Measurements from ENCODE around the gene SELPLG.
"Not testable (repeated sequence)": the region's sequence is repeated elsewhere in the genome, so short reads cannot be mapped to it uniquely, and the experiment has no call there.

DNA sequence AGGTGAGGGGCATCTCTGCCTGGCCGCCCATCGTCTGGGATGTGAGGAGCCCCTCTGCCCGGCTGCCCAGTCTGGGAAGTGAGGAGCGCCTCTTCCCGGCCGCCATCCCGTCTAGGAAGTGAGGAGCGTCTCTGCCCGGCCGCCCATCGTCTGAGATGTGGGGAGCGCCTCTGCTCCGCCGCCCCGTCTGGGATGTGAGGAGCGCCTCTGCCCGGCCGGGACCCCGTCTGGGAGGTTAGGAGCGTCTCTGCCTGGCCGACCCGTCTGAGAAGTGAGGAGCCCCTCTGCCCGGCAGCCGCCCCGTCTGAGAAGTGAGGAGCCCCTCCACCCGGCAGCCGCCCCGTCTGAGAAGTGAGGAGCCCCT is 22.1 kb upstream of the SELPLG start:
- TF ChIP-seq, protein P1, sequence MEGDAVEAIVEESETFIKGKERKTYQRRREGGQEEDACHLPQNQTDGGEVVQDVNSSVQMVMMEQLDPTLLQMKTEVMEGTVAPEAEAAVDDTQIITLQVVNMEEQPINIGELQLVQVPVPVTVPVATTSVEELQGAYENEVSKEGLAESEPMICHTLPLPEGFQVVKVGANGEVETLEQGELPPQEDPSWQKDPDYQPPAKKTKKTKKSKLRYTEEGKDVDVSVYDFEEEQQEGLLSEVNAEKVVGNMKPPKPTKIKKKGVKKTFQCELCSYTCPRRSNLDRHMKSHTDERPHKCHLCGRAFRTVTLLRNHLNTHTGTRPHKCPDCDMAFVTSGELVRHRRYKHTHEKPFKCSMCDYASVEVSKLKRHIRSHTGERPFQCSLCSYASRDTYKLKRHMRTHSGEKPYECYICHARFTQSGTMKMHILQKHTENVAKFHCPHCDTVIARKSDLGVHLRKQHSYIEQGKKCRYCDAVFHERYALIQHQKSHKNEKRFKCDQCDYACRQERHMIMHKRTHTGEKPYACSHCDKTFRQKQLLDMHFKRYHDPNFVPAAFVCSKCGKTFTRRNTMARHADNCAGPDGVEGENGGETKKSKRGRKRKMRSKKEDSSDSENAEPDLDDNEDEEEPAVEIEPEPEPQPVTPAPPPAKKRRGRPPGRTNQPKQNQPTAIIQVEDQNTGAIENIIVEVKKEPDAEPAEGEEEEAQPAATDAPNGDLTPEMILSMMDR (conservative IDR thresholded peaks at IDR 0.05; ENCODE audit: low read depth, low read length): not testable (repeated sequence)
- not testable (repeated sequence) for TF ChIP-seq EZH2 (IDR thresholded peaks at IDR 0.05; ENCODE audit: borderline replicate concordance, low read depth, low read length, poor library complexity, severe bottlenecking)

Data from A673 (cell line).